ENCODE data around the gene CCNJL.

CCNJL gene

DNA sequence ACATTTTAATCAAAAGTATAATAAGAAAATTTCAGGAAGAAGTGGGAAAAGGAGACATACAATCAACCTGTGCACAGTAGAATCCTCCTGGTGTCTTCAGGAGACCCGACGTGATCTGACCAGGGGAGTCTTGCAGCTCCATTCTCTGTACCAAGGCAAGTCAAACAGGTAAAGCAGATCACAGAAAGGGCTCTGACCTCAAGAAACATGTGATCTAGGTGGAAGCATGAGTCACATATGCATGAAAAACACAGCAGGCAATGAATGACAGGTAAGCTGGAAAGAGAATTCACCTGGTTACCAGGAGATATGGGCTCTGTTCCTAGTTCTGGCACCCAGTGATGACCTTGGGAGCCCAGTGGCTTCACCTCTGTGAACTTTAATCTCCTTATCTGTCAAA, 102.4 kb downstream of the CCNJL start:
- no peak for DNase-seq

DNA sequence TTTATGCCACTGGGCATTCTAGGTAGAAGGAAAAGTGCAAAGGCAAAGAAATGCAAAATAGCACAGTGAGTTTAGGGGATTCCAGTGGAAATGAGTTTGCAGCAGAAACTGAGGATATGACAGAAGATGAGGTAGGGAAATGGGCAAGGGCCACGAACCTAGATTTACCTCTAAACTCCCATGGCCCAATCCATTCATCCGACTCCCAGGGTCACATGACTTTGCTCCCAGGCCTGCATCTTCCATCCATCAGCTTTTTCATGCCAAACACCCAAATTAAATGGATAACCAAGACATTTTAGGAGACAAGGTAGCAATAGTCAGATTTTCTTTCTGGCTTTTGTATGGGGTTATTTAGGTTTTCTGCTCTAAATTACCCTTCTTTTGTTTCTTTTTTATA, 105.3 kb downstream of the CCNJL start:
- no peak for DNase-seq
